HCT116 (cell line): ENCODE data around the gene TMC8.
"Not testable (repeated sequence)": the region's sequence is repeated elsewhere in the genome, so short reads cannot be mapped to it uniquely, and the experiment has no call there.

Experiments used
- REST ChIP-seq: IDR thresholded peaks from 2 replicates; pipeline ENCODE4 v1.6.1; 2012; ENCODE audit warnings: low read depth
- TF ChIP-seq, protein P1 (sequence below), 3 experiments: fragments of 200-600 bp in 1 of 3; sonication (generic) in 1 of 3; IDR thresholded peaks in 2 of 3; conservative IDR thresholded peaks in 1 of 3; 2 replicates each; pipeline ENCODE4 v1.5.1; 2012 to 2017; ENCODE audit warnings: low read depth in 2 of 3, low read length in 2 of 3, antibody characterized with exemption in 1 of 3, borderline replicate concordance in 1 of 3, control low read depth in 1 of 3, mild to moderate bottlenecking in 1 of 3, mixed read lengths in 1 of 3, mixed run types in 1 of 3, moderate library complexity in 1 of 3; ENCODE audit not compliant: insufficient read depth in 1 of 3

GRCh38 chr17:78171591-78172248, 41.1 kb downstream of the TMC8 start:
- not testable (repeated sequence) for TF ChIP-seq REST
- TF ChIP-seq, protein P1, sequence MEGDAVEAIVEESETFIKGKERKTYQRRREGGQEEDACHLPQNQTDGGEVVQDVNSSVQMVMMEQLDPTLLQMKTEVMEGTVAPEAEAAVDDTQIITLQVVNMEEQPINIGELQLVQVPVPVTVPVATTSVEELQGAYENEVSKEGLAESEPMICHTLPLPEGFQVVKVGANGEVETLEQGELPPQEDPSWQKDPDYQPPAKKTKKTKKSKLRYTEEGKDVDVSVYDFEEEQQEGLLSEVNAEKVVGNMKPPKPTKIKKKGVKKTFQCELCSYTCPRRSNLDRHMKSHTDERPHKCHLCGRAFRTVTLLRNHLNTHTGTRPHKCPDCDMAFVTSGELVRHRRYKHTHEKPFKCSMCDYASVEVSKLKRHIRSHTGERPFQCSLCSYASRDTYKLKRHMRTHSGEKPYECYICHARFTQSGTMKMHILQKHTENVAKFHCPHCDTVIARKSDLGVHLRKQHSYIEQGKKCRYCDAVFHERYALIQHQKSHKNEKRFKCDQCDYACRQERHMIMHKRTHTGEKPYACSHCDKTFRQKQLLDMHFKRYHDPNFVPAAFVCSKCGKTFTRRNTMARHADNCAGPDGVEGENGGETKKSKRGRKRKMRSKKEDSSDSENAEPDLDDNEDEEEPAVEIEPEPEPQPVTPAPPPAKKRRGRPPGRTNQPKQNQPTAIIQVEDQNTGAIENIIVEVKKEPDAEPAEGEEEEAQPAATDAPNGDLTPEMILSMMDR (IDR thresholded peaks at IDR 0.05 in 2 of 3, conservative IDR thresholded peaks at IDR 0.05 in 1 of 3; ENCODE audit: borderline replicate concordance in 1 of 3, insufficient read depth in 1 of 3, low read depth in 2 of 3, low read length in 2 of 3) = not testable (repeated sequence)
